Nephron progenitor cell (in vitro differentiated cells): ENCODE results near the gene SEBOX.

Experiments used
- DNase-seq: peaks from one replicate; pipeline ENCODE4 v3.0.0; 2021
- H3K27ac Mint-ChIP-seq: 2 replicates; pipeline ENCODE4 v1.8.0; 2021; ENCODE audit warnings: mild to moderate bottlenecking, moderate library complexity, mixed read lengths
- H3K27me3 Mint-ChIP-seq: 2 replicates; pipeline ENCODE4 v1.8.0; 2021; ENCODE audit warnings: mild to moderate bottlenecking, low read depth, mixed read lengths; ENCODE audit not compliant: poor library complexity
- H3K36me3 Mint-ChIP-seq: 2 replicates; pipeline ENCODE4 v1.8.0; 2021; ENCODE audit warnings: low read depth, mixed read lengths
- H3K4me1 Mint-ChIP-seq: 2 replicates; pipeline ENCODE4 v1.8.0; 2021; ENCODE audit warnings: mixed read lengths
- H3K4me3 Mint-ChIP-seq: 2 replicates; pipeline ENCODE4 v1.8.0; 2021; ENCODE audit warnings: mild to moderate bottlenecking, moderate library complexity, mixed read lengths
- H3K9me3 Mint-ChIP-seq: 2 replicates; pipeline ENCODE4 v1.8.0; 2021; ENCODE audit warnings: mild to moderate bottlenecking, moderate library complexity, mixed read lengths
- CTCF ChIP-seq: fragments of 200-600 bp; sonication (generic); IDR thresholded peaks from 2 replicates; pipeline ENCODE4 v1.5.0; 2021; ENCODE audit warnings: antibody characterized with exemption

Gene SEBOX

GRCh38 chr17:28390984-28391383 is 26.0 kb upstream of the SEBOX start:
- peaks cover 24% of the 10 kb centered on the region for H3K36me3 Mint-ChIP-seq
- no peak overlapping the region for H3K4me3 Mint-ChIP-seq
- peaks cover 25% of the 10 kb centered on the region for H3K27me3 Mint-ChIP-seq
- DNase-seq: no peak
- H3K4me1 Mint-ChIP-seq: peaks cover 18% of the 10 kb centered on the region
- H3K27ac Mint-ChIP-seq: no peak overlapping the region
- no peak for TF ChIP-seq CTCF
- no peaks in the 10 kb centered on the region for H3K9me3 Mint-ChIP-seq

GRCh38 chr17:28390563-28390962 is 25.6 kb upstream of the SEBOX start:
- peaks cover 16% of the 10 kb centered on the region for H3K4me1 Mint-ChIP-seq
- H3K27ac Mint-ChIP-seq: no peak overlapping the region
- no peak overlapping the region for H3K4me3 Mint-ChIP-seq
- H3K9me3 Mint-ChIP-seq: no peaks in the 10 kb centered on the region
- no peak for TF ChIP-seq CTCF
- H3K27me3 Mint-ChIP-seq: peaks cover 29% of the 10 kb centered on the region
- peaks cover 24% of the 10 kb centered on the region for H3K36me3 Mint-ChIP-seq
- no peak for DNase-seq

- no peaks in the 10 kb centered on the region for H3K9me3 Mint-ChIP-seq
- H3K27me3 Mint-ChIP-seq: peaks cover 33% of the 10 kb centered on the region
- no peak for TF ChIP-seq CTCF
- H3K27ac Mint-ChIP-seq: peak overlapping the region; percentile 17
- H3K36me3 Mint-ChIP-seq: peaks cover 28% of the 10 kb centered on the region
- DNase-seq: no peak
- peaks cover 12% of the 10 kb centered on the region for H3K4me1 Mint-ChIP-seq
- no peak overlapping the region for H3K4me3 Mint-ChIP-seq
Measured at GRCh38 chr17:28390141-28390540, 25.1 kb upstream of the SEBOX start.

GRCh38 chr17:28388106-28388505 is 23.1 kb upstream of the SEBOX start:
- Mint-ChIP-seq H3K4me1 (peaks cover 7% of the 10 kb centered on the region), H3K27me3 (peaks cover 53% of the 10 kb centered on the region), H3K4me3 (no peak overlapping the region), H3K9me3 (no peaks in the 10 kb centered on the region), H3K36me3 (peaks cover 28% of the 10 kb centered on the region), H3K27ac (no peak overlapping the region)
- DNase-seq: no peak
- TF ChIP-seq CTCF: no peak

GRCh38 chr17:28386391-28386790 is 21.4 kb upstream of the SEBOX start:
- no peaks in the 10 kb centered on the region for H3K9me3 Mint-ChIP-seq
- peaks cover 25% of the 10 kb centered on the region for H3K36me3 Mint-ChIP-seq
- no peak for TF ChIP-seq CTCF
- peaks cover 7% of the 10 kb centered on the region for H3K4me1 Mint-ChIP-seq
- DNase-seq: no peak
- H3K4me3 Mint-ChIP-seq: no peak overlapping the region
- H3K27ac Mint-ChIP-seq: no peak overlapping the region
- peaks cover 71% of the 10 kb centered on the region for H3K27me3 Mint-ChIP-seq

- no peak for DNase-seq
- no peak for TF ChIP-seq CTCF
- peaks cover 16% of the 10 kb centered on the region for H3K36me3 Mint-ChIP-seq
- peaks cover 77% of the 10 kb centered on the region for H3K27me3 Mint-ChIP-seq
- no peaks in the 10 kb centered on the region for H3K9me3 Mint-ChIP-seq
- H3K4me3 Mint-ChIP-seq: peak overlapping the region; percentile 30
- H3K4me1 Mint-ChIP-seq: peaks cover 7% of the 10 kb centered on the region
- no peak overlapping the region for H3K27ac Mint-ChIP-seq
Measured at GRCh38 chr17:28385406-28385805, 20.4 kb upstream of the SEBOX start.
